IMR-90 (cell line): ENCODE measurements around the gene PRKAR1A. TPM values are rescaled to one million over a fixed set of nuclear protein-coding genes. Genes with fewer than 3 reads are reported as not detected.

Source experiments
- ATAC-seq: fragments of 200-7000 bp; cut with Tn5 transposase; 2 replicates; pipeline ENCODE4 v1.9.1; 2020; ENCODE audit warnings: low read depth, mild to moderate bottlenecking, moderate library complexity
- BruUV-seq: library from RNA; stranded (reverse); fragments of 400-500 nt; replicated peaks from 2 replicates; lab custom pipeline; 2021; lab: Mats Ljungman, UMichigan
- CTCF ChIA-PET: fragments of 300-600 bp; formaldehyde crosslinking; extraction: SDS; loops from one replicate; lab custom pipeline; 2021; ENCODE audit warnings: antibody characterized with exemption; lab: Yijun Ruan, JAX
- POLR2A ChIA-PET: fragments of 300-600 bp; sonication (Branson Sonifier 250); formaldehyde crosslinking; loops from one replicate; lab custom pipeline; 2022; ENCODE audit warnings: antibody characterized with exemption; ENCODE audit not compliant: unreplicated experiment; lab: Charles Lee
- DNase-seq: peaks from one replicate; pipeline ENCODE4 v3.0.0; 2013
- H2AFZ ChIP-seq: replicated peaks from 2 replicates; pipeline ENCODE3; 2013; ENCODE audit warnings: low read length, mild to moderate bottlenecking; ENCODE audit not compliant: poor library complexity
- H2AK5ac ChIP-seq: 2 replicates; pipeline ENCODE4 v1.6.1; 2013; ENCODE audit warnings: low read depth, low read length, inconsistent platforms
- H2AK9ac ChIP-seq: replicated peaks from 2 replicates; pipeline ENCODE3; 2013; ENCODE audit warnings: mild to moderate bottlenecking, low read depth, low read length, moderate library complexity; ENCODE audit not compliant: poor library complexity
- H2BK120ac ChIP-seq: 2 replicates; pipeline ENCODE4 v1.6.1; 2013; ENCODE audit warnings: low read depth, low read length, inconsistent platforms
- H2BK15ac ChIP-seq: 3 replicates; pipeline ENCODE4 v1.6.1; 2013; ENCODE audit warnings: low read depth, low read length, inconsistent platforms
- H2BK20ac ChIP-seq: 2 replicates; pipeline ENCODE4 v1.6.1; 2013; ENCODE audit warnings: low read depth, mild to moderate bottlenecking, inconsistent platforms, low read length, moderate library complexity
- H2BK5ac ChIP-seq: 2 replicates; pipeline ENCODE4 v1.6.1; 2013; ENCODE audit warnings: mild to moderate bottlenecking, low read depth, low read length, inconsistent platforms; ENCODE audit not compliant: poor library complexity, severe bottlenecking
- H3K14ac ChIP-seq: replicated peaks from 2 replicates; pipeline ENCODE4 v1.6.1; 2013; ENCODE audit warnings: low read depth, low read length, inconsistent platforms
- H3K18ac ChIP-seq: 2 replicates; pipeline ENCODE4 v1.6.1; 2013; ENCODE audit warnings: low read depth, low read length, control low read depth
- H3K23ac ChIP-seq: 2 replicates; pipeline ENCODE4 v1.6.1; 2013; ENCODE audit warnings: low read depth, low read length, inconsistent platforms
- H3K27ac ChIP-seq: 2 replicates; pipeline ENCODE4 v1.5.1; 2013; ENCODE audit warnings: mild to moderate bottlenecking, control low read depth, low read length; ENCODE audit not compliant: insufficient read depth
- H3K27me3 ChIP-seq: 2 replicates; pipeline ENCODE4 v1.6.1; 2013; ENCODE audit warnings: low read length; ENCODE audit not compliant: control insufficient read depth, insufficient read depth
- H3K36me3 ChIP-seq: 2 replicates; pipeline ENCODE4 v1.6.1; 2013; ENCODE audit warnings: low read length, mixed read lengths; ENCODE audit not compliant: control insufficient read depth, insufficient read depth
- H3K4ac ChIP-seq: 2 replicates; pipeline ENCODE4 v1.6.1; 2013; ENCODE audit warnings: low read depth, low read length, inconsistent platforms
- H3K4me1 ChIP-seq: 2 replicates; pipeline ENCODE4 v1.6.1; 2013; ENCODE audit warnings: low read length, mixed read lengths; ENCODE audit not compliant: control insufficient read depth, insufficient read depth
- H3K4me2 ChIP-seq: 2 replicates; pipeline ENCODE4 v1.6.1; 2013; ENCODE audit warnings: low read depth, mild to moderate bottlenecking, control low read depth, low read length, moderate library complexity
- H3K4me3 ChIP-seq: 2 replicates; pipeline ENCODE4 v1.5.1; 2013; ENCODE audit warnings: low read depth, mild to moderate bottlenecking, control low read depth, low read length, moderate library complexity; ENCODE audit not compliant: insufficient read depth
- H3K56ac ChIP-seq: 2 replicates; pipeline ENCODE4 v1.6.1; 2013; ENCODE audit warnings: low read length, inconsistent platforms; ENCODE audit not compliant: insufficient read depth; ENCODE audit errors: extremely low read depth
- H3K79me1 ChIP-seq, 2 experiments: 2 replicates each; pipeline ENCODE4 v1.6.1; 2013; ENCODE audit warnings: low read length in 2 of 2, inconsistent platforms in 1 of 2, low read depth in 1 of 2
- H3K9ac ChIP-seq: 2 replicates; pipeline ENCODE4 v1.6.1; 2013; ENCODE audit warnings: low read depth, low read length, control low read depth
- H3K9me1 ChIP-seq: 2 replicates; pipeline ENCODE4 v1.6.1; 2013; ENCODE audit warnings: low read length, inconsistent platforms; ENCODE audit not compliant: insufficient read depth
- H3K9me3 ChIP-seq: 2 replicates; pipeline ENCODE4 v1.6.1; 2013; ENCODE audit warnings: low read length; ENCODE audit not compliant: control insufficient read depth, insufficient read depth
- H4K20me1 ChIP-seq: 2 replicates; pipeline ENCODE4 v1.6.1; 2013; ENCODE audit warnings: low read length, inconsistent platforms; ENCODE audit not compliant: insufficient read depth
- H4K5ac ChIP-seq: 2 replicates; pipeline ENCODE4 v1.6.1; 2013; ENCODE audit warnings: mild to moderate bottlenecking, low read depth, low read length, control low read depth
- H4K8ac ChIP-seq, 2 experiments: 2 replicates each; pipeline ENCODE4 v1.6.1; 2013; ENCODE audit warnings: low read depth in 2 of 2, low read length in 2 of 2, control low read depth in 1 of 2, inconsistent platforms in 1 of 2
- H4K91ac ChIP-seq: 2 replicates; pipeline ENCODE4 v1.6.1; 2013; ENCODE audit warnings: low read depth, low read length, inconsistent platforms; ENCODE audit not compliant: insufficient read depth
- NFE2L2 ChIP-seq: fragments of 150-350 bp; IDR thresholded peaks from 2 replicates; pipeline ENCODE4 v1.6.1; 2016; ENCODE audit warnings: low read depth, mild to moderate bottlenecking, low read length
- RFX5 ChIP-seq: IDR thresholded peaks from 2 replicates; pipeline ENCODE4 v1.8.0; 2012; ENCODE audit warnings: low read depth, mild to moderate bottlenecking, low read length, moderate library complexity
- WGBS, 2 experiments: methylation state at CpG; one replicate each; pipeline versions ENCODE4 v1.1.5 to v1.1.7; 2013; ENCODE audit warnings: missing lambda C conversion rate in 2 of 2; ENCODE audit not compliant: insufficient read length in 1 of 2; ENCODE audit errors: extremely low coverage in 2 of 2; 5-methylcytosine and 5-hydroxymethylcytosine counted together
- dilution Hi-C: fragments of 300-500 bp; cut with HindIII; formaldehyde crosslinking; loops from one replicate; pipeline ENCODE4 v1.14.3; 2018; ENCODE audit warnings: low sequenced_read_pairs; ENCODE audit not compliant: unreplicated experiment
- in situ Hi-C: fragments of 300-500 bp; cut with MboI; formaldehyde crosslinking; loops from 3 replicates; pipeline ENCODE4 v1.14.3; 2019; ENCODE audit warnings: low sequenced_read_pairs, inconsistent platforms, mixed read lengths
- intact Hi-C: fragments of 100-400 bp; cut with micrococcal nuclease; formaldehyde crosslinking; loops from 2 replicates; pipeline ENCODE4 v1.10.0; 2022
- polyA plus RNA-seq, 3 experiments: library from polyadenylated mRNA; depleted of rRNA; stranded (reverse); fragments of >200 nt; gene quantifications; 2 replicates each; pipeline ENCODE4 v1.2.3, GENCODE V29; 2012; ENCODE audit warnings: low replicate concordance in 1 of 3
- total RNA-seq: library from RNA; depleted of rRNA; stranded (reverse); fragments of >200 nt; gene quantifications from 2 replicates; pipeline ENCODE4 v1.2.3, GENCODE V29; 2012

PRKAR1A gene
- total and polyA plus RNA-seq, 2 of the 4 experiments (the other 2 are of a cell fraction) = 145 to 256 TPM

GRCh38 chr17:68544111-68544915 is 32.1 kb downstream of the PRKAR1A start:
- ATAC-seq = no peak
- Histone ChIP-seq H3K4me2 (no peak overlapping the region), H3K4ac (no peak overlapping the region), H2AK9ac (no peak overlapping the region), H3K4me3 (no peak overlapping the region), H3K14ac (no peak overlapping the region), H3K56ac (no peak overlapping the region), H4K20me1 (no peaks in the 10 kb centered on the region), H3K36me3 (peaks cover 15% of the 10 kb centered on the region), H2AFZ (no peak overlapping the region), H3K79me1 (no peaks in the 10 kb centered on the region), H3K9me1 (no peaks in the 10 kb centered on the region), H3K27ac (no peak overlapping the region), H2BK15ac (no peak overlapping the region), H3K9ac (no peak overlapping the region), H2BK20ac (no peak overlapping the region), H3K27me3 (no peaks in the 10 kb centered on the region), H3K9me3 (no peaks in the 10 kb centered on the region), H4K91ac (no peak overlapping the region), H2BK5ac (no peak overlapping the region), H4K8ac (no peak overlapping the region), H3K23ac (no peak overlapping the region), H2BK120ac (no peak overlapping the region), H2AK5ac (no peak overlapping the region), H3K18ac (no peak overlapping the region), H4K5ac (no peak overlapping the region), H3K4me1 (no peaks in the 10 kb centered on the region)
- in situ Hi-C loops = no loop called here
- no TSS peak for BruUV-seq
- dilution Hi-C loops = no loop called here
- CTCF ChIA-PET = interaction anchor here (0.7 kb wide), 1 partner anchor 274 kb away, joined by 3 read pairs; no protein-coding TSS in a partner anchor
- TF ChIP-seq RFX5 = no peak
- no peak for TF ChIP-seq NFE2L2
- no peak for DNase-seq
- intact Hi-C loops = no loop called here
- POLR2A ChIA-PET = no interaction called here
- no CpG with 5 or more reads among the region's 12 CpGs for WGBS, 2 experiments
